ENCODE data around the gene S100G.
A peak's percentile ranks its signal among the peaks of the same experiment; 100 is the strongest.

S100G gene

DNA sequence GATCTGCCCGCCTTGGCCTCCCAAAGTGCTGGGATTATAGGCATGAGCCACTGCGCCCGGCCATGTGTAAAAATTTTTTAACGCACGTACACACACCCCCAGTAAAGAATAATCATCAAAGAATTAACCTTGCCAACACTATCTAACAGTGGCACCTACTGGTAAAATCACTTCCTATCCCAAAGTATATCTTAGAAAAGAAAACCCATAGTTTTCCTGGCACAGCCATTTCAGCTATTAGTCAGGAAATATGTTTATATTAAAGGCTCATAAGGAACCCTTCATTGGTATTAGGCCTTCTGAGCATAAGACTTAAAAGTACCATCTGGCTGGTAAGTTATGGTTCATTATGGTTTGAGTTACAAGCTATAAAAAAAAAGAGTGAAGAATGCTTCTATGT lies 14.1 kb downstream of the S100G start:
- H3K9me3 Mint-ChIP-seq: no peaks in the 10 kb centered on the region
- no peak for DNase-seq
- H3K4me3 Mint-ChIP-seq: no peak overlapping the region
- H3K4me1 Mint-ChIP-seq: peaks cover 2% of the 10 kb centered on the region
- H3K27ac Mint-ChIP-seq: no peak overlapping the region
- CTCF ChIA-PET: interaction anchor here (0.6 to 1.5 kb wide), 3 partner anchors 9 to 227 kb away, joined by 3 to 5 read pairs (median 3); no protein-coding TSS in a partner anchor
- peaks cover 2% of the 10 kb centered on the region for H3K36me3 Mint-ChIP-seq
- no peaks in the 10 kb centered on the region for H3K27me3 Mint-ChIP-seq

DNA sequence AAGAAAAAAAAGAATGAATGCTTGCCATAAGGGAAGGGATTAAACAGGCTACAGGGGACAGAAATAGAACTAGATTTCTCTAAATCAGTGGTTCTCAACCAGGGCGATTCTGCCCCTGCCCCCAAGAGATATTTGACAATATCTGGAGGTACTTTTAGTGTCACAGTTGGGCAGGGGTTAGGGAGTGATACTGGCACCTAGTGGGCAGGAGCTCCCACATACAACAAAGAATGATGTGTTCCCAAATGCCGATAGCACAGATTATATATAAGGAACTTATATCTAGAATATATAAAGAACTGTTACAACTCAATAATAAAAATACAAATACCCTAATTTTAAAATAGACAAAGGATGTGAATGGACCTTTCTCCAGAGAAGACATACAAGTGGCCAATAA lies 14.7 kb downstream of the S100G start:
- H3K4me3 Mint-ChIP-seq: no peak overlapping the region
- no peak for DNase-seq
- no peaks in the 10 kb centered on the region for H3K9me3 Mint-ChIP-seq
- peaks cover 2% of the 10 kb centered on the region for H3K36me3 Mint-ChIP-seq
- CTCF ChIA-PET: interaction anchor here (0.6 to 1.5 kb wide), 3 partner anchors 9 to 228 kb away, joined by 3 to 5 read pairs (median 3); no protein-coding TSS in a partner anchor
- H3K27ac Mint-ChIP-seq: no peak overlapping the region
- peaks cover 2% of the 10 kb centered on the region for H3K4me1 Mint-ChIP-seq
- H3K27me3 Mint-ChIP-seq: no peaks in the 10 kb centered on the region

GRCh38 chrX:16665089-16665488 lies 15.1 kb downstream of the S100G start:
- DNase-seq: no peak
- Mint-ChIP-seq H3K27ac (no peak overlapping the region), H3K9me3 (no peaks in the 10 kb centered on the region), H3K4me3 (no peak overlapping the region), H3K4me1 (peaks cover 2% of the 10 kb centered on the region), H3K27me3 (no peaks in the 10 kb centered on the region), H3K36me3 (peaks cover 2% of the 10 kb centered on the region)
- CTCF ChIA-PET: interaction anchor here (1.2 to 1.5 kb wide), 3 partner anchors 8 to 228 kb away, joined by 3 to 5 read pairs (median 3); no protein-coding TSS in a partner anchor

DNA sequence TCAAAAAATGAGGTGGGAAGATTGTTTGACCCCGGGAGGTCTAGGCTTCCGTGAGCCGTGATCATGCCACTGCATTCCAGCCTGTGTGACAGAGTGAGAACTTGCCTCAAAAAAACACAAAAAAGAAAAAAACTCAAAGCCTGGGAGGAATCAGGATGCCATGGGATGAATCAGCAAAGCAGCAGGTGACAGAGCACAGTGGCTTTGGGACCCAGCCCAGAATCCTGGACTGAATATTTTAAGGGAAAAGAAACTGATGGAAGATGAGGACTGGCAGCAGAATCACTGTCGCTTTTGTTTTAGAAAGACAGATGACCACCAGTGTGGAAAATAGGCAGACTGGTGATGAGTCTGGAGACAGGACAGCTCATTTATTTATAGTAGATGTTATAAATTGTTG lies 16.6 kb downstream of the S100G start:
- DNase-seq: no peak
- peaks cover 2% of the 10 kb centered on the region for H3K36me3 Mint-ChIP-seq
- no peak overlapping the region for H3K4me3 Mint-ChIP-seq
- H3K4me1 Mint-ChIP-seq: peaks cover 2% of the 10 kb centered on the region
- H3K9me3 Mint-ChIP-seq: no peaks in the 10 kb centered on the region
- H3K27ac Mint-ChIP-seq: no peak overlapping the region
- CTCF ChIA-PET: interaction anchor here (1.2 kb wide), 1 partner anchor 229 kb away, joined by 3 read pairs; no protein-coding TSS in a partner anchor
- no peaks in the 10 kb centered on the region for H3K27me3 Mint-ChIP-seq

- Mint-ChIP-seq H3K27me3 (no peaks in the 10 kb centered on the region), H3K36me3 (no peaks in the 10 kb centered on the region), H3K4me1 (no peaks in the 10 kb centered on the region), H3K4me3 (no peak overlapping the region), H3K9me3 (no peaks in the 10 kb centered on the region), H3K27ac (no peak overlapping the region)
- peak; percentile 50 for DNase-seq
- CTCF ChIA-PET: interaction anchor here (1.5 kb wide), 1 partner anchor 234 kb away, joined by 4 read pairs; no protein-coding TSS in a partner anchor
These were observed 21.0 kb downstream of the S100G start for GRCh38 chrX:16671005-16671404.

- Mint-ChIP-seq H3K36me3 (peaks cover 3% of the 10 kb centered on the region), H3K4me3 (no peak overlapping the region), H3K4me1 (no peaks in the 10 kb centered on the region), H3K27ac (no peak overlapping the region), H3K9me3 (no peaks in the 10 kb centered on the region), H3K27me3 (no peaks in the 10 kb centered on the region)
- DNase-seq: no peak
- CTCF ChIA-PET: no interaction called here
These were observed 28.7 kb downstream of the S100G start for GRCh38 chrX:16678689-16679088.

GRCh38 chrX:16683007-16683664 lies 33.2 kb downstream of the S100G start:
- no peaks in the 10 kb centered on the region for H3K36me3 Mint-ChIP-seq
- no peaks in the 10 kb centered on the region for H3K27me3 Mint-ChIP-seq

DNA sequence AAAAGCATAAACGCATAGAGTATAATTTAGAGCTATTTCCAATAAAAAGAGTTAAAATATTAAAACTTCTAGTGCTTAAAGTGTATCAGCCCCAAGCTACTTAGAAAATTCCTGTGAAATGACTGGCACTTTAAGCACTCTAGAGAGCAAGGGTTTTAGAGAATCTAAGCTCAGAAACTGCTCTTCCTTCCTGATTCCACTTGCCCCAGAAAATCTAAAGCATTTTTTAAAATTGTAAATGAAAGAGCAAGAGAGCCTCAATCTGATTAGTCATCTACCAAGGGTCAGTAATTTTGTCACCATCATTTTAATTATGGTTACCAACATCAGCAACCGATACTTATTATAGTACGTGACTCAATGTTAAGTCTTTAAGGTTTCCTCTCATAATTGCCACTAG lies 37.6 kb downstream of the S100G start:
- H3K36me3 Mint-ChIP-seq: no peaks in the 10 kb centered on the region
- H3K9me3 Mint-ChIP-seq: no peaks in the 10 kb centered on the region
- H3K27ac Mint-ChIP-seq: no peak overlapping the region
- no peaks in the 10 kb centered on the region for H3K27me3 Mint-ChIP-seq
- DNase-seq: no peak
- CTCF ChIA-PET: interaction anchor here (0.8 kb wide), 1 partner anchor 9 kb away, joined by 5 read pairs; no protein-coding TSS in a partner anchor
- H3K4me3 Mint-ChIP-seq: no peak overlapping the region
- H3K4me1 Mint-ChIP-seq: no peaks in the 10 kb centered on the region

More at GRCh38 chrX:16683007-16683664, 33.2 kb downstream of the S100G start:
- DNase-seq: no peak
- Mint-ChIP-seq H3K4me3 (no peak overlapping the region), H3K27ac (no peak overlapping the region), H3K4me1 (no peaks in the 10 kb centered on the region), H3K9me3 (no peaks in the 10 kb centered on the region)
- CTCF ChIA-PET: interaction anchor here (1.4 kb wide), 1 partner anchor 247 kb away, joined by 3 read pairs; no protein-coding TSS in a partner anchor

- no peaks in the 10 kb centered on the region for H3K9me3 Mint-ChIP-seq
- peak; percentile 65 for DNase-seq
- CTCF ChIA-PET: no interaction called here
- H3K36me3 Mint-ChIP-seq: no peaks in the 10 kb centered on the region
- H3K27me3 Mint-ChIP-seq: no peaks in the 10 kb centered on the region
- no peak overlapping the region for H3K27ac Mint-ChIP-seq
- H3K4me3 Mint-ChIP-seq: no peak overlapping the region
- peaks cover 2% of the 10 kb centered on the region for H3K4me1 Mint-ChIP-seq
These were observed 45.2 kb downstream of the S100G start for GRCh38 chrX:16695079-16695676.

DNA sequence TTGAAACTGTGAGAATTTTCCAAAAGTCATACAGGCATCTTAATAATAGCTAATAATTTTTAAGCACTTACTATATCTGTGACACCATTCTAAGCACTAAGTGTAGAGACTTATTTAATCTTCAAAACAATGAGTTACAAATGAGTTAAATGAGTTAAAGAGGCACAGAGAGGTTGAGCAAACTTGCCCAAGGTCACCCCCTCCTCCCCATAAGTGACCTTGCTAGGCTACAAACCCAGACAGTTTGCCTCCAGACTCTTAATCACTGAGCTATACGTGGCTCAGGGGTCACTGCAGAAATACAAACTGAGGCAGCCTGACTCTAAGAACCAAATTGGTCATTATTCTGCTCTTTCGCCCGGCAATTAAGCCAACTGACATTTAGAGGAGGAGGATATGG lies 47.0 kb downstream of the S100G start:
- H3K27me3 Mint-ChIP-seq: no peaks in the 10 kb centered on the region
- H3K4me3 Mint-ChIP-seq: no peak overlapping the region
- H3K4me1 Mint-ChIP-seq: peaks cover 2% of the 10 kb centered on the region
- no peaks in the 10 kb centered on the region for H3K36me3 Mint-ChIP-seq
- H3K9me3 Mint-ChIP-seq: no peaks in the 10 kb centered on the region
- CTCF ChIA-PET: interaction anchor here (0.9 to 1.4 kb wide), 2 partner anchors 10 to 252 kb away, joined by 3 to 5 read pairs; no protein-coding TSS in a partner anchor
- H3K27ac Mint-ChIP-seq: no peak overlapping the region
- DNase-seq: no peak

DNA sequence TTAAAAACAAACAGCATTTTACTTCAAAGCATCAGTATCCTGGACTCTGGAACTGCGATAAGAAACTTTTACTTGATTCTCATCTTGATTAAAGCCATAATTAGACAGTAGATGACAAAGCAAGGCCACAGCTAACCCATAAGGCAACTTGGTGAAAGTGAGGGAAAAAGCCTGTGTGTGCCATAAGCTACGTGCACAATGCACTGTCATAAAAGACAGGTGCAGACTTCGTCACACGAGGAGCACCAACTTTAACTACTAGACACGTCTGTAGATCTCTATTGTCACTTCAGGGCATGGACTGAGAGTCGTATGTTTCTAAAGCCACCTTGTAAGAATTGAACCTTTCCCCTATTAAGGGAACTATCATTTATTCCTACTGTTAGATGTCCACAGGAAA lies 49.4 kb downstream of the S100G start:
- Mint-ChIP-seq H3K36me3 (peaks cover 2% of the 10 kb centered on the region), H3K27me3 (no peaks in the 10 kb centered on the region), H3K9me3 (no peaks in the 10 kb centered on the region), H3K27ac (no peak overlapping the region), H3K4me1 (peaks cover 2% of the 10 kb centered on the region), H3K4me3 (no peak overlapping the region)
- CTCF ChIA-PET: no interaction called here
- no peak for DNase-seq

DNA sequence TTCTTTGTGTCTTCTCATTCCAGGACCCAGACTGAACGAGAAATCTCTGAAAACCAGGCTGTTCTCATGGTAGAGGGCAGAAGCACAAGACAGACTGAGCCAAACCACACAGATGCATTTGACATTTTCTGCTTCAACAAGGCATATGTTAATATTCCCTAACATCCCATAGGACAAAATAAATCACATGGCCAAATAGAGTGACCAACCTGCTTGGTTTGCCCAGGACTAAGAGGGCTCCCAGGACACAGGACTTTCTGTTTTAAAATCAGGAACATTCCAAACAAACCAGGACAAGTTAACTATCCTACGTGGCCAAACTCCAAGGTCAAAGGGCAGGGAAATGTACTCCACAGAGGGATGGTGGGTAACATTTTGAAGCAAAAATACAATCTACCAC lies 50.8 kb downstream of the S100G start:
- no peak for DNase-seq
- peaks cover 2% of the 10 kb centered on the region for H3K4me1 Mint-ChIP-seq
- no peaks in the 10 kb centered on the region for H3K27me3 Mint-ChIP-seq
- peaks cover 2% of the 10 kb centered on the region for H3K36me3 Mint-ChIP-seq
- no peak overlapping the region for H3K4me3 Mint-ChIP-seq
- CTCF ChIA-PET: no interaction called here
- no peaks in the 10 kb centered on the region for H3K9me3 Mint-ChIP-seq
- H3K27ac Mint-ChIP-seq: no peak overlapping the region

- H3K4me3 Mint-ChIP-seq: no peak overlapping the region
- CTCF ChIA-PET: no interaction called here
- no peaks in the 10 kb centered on the region for H3K4me1 Mint-ChIP-seq
- DNase-seq: no peak
- H3K27me3 Mint-ChIP-seq: no peaks in the 10 kb centered on the region
- peaks cover 2% of the 10 kb centered on the region for H3K36me3 Mint-ChIP-seq
- H3K27ac Mint-ChIP-seq: no peak overlapping the region
- H3K9me3 Mint-ChIP-seq: no peaks in the 10 kb centered on the region
These were observed 53.0 kb downstream of the S100G start for GRCh38 chrX:16702700-16703599.

Measured in activated naive CD4-positive, alpha-beta T cell treated with anti-CD3 and anti-CD28 coated beads, Interleukin-2, amount 10 ng/mL, durations not matched to agents 7 days and 5 days (primary cell).